AML-193 (cell line): ENCODE results near the gene OVOL1.
"Not testable (repeated sequence)": the region's sequence is repeated elsewhere in the genome, so short reads cannot be mapped to it uniquely, and the experiment has no call there.

Experiments
- DNase-seq, 2 experiments: peaks; one replicate each; lab custom pipeline; 2025; lab: John Stamatoyannopoulos, UW

Gene OVOL1

DNA sequence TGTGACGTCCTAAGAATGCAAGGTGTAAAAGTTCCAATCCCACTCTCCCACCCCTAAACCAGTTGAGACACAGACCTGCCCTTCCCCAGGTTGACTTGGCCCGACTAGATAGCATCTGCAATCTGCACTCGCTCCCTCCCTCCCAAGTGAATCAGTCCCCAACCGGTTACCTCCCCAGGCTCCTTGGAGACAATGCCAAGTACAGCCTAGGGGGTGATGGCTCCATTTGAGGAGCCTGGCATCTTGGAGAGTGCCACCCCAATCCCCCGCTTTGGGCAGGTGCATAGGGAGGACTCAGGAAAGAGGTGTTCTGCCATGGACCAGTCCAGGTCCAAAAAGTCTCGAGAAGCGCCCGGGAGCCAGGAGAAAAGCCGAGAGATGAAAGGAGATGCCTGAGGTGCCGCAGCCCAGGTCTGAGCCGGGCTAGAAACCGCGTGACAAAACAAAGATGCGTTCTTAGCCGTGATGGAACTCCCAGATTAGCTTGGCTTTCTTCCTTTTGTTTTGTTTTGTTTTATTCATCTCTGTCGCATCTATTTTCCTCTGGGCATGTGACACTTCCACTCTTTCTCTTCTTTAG lies 28.2 kb downstream of the OVOL1 start:
- DNase-seq: no peak

DNA sequence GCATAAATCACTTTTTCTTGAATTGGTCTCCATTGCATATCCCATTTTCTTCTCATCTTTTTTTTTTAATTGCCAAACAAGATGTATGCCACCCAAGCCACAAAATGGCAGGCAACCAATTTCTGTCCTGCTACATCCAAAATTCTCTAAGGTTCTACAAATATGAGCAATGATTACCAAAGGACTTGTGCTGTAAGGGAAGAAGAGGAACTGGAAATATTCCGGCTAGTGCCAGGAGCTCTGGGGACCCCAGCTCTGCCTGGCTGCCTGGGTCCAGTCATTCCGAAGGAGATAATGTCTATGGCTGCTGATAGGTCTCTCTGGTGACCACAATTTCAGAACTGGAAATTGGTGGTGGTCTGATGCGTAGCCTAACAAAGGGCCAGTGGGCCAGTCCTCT lies 29.8 kb downstream of the OVOL1 start:
- DNase-seq: no peak

DNA sequence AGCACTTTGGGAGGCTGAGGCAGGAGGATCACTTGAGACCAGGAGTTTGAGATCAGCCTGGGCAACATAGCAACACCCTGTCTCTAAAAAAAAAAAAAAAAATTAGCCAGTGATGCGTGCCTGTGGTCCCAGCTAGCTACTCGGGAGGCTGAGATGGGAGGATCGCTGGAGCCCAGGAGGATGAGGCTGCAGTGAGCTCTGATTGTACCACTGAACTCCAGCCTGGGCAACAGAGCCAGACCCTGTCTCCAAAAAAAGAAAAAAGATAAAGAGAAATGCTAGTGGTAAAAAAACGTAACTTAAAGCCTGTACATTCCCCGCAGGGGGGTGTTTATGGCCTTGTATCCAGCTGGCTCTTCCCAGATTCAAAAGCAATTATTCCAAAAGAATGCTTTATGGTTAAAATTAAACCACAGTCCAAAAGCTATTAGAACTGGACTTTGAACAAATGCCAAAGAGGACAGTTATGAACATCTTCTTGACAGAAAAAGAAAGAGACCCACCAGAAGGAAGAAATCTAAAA lies 30.5 kb downstream of the OVOL1 start:
- DNase-seq: no peak

DNA sequence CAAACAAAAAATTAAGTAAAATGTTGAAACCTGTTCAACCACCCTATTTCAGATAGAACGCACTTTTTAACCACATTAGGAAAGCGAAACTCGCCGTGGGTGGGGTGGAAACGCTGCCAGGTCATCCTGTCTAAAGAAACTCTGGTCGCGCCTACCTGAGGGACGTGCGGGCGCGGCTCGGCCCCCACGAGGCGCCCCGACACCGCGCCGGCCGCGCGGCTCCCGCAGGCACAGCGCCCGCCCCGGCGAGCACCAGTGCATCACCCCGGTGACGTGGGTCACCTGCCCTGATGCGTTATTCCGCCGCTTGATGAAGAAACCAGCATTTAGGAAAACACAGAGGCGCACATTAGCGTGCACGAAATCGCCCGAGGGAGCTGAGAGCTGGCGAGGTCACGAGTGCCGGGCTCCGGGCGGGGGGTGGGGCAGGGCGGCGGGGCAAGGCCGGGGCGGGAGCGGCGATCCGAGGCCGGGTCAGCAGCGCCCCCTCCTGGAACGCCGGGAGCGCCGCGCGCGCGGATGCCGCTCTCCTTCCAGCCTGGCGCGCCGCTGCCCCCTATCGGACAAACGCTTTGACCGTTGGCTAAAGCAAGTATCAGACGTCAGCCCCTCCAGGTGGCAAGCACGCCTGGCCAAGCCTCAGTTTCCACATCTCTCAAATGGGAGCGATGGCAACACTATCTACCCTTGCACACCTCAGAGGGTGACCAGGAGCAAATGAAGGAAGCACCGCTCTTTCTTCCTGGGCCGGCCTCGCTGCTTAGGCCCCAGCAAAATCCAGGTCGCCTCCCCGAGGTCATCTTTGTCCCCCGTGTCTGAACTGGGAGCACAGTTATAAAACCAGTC lies 31.2 kb downstream of the OVOL1 start:
- peak; percentile 75 to 82 for DNase-seq

DNA sequence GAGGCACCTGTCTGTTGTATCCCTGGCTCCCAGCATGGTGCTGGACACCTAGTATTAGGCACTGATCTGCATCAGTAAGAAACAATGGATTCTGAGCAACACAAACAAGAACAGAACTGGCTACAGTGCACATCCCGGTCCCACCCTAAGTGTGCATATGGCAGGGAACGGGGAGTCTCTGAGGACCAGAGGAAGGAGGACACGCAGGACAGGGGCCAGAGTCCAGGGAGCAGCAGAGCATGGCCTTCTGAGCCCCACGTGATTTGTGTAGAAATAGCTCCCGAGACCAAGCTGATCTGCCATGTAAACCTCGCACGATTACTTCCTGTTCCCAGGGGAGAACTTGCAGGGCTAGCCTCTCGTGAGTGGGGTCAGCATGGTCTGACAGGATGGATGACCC lies 34.2 kb downstream of the OVOL1 start:
- no peak for DNase-seq

DNA sequence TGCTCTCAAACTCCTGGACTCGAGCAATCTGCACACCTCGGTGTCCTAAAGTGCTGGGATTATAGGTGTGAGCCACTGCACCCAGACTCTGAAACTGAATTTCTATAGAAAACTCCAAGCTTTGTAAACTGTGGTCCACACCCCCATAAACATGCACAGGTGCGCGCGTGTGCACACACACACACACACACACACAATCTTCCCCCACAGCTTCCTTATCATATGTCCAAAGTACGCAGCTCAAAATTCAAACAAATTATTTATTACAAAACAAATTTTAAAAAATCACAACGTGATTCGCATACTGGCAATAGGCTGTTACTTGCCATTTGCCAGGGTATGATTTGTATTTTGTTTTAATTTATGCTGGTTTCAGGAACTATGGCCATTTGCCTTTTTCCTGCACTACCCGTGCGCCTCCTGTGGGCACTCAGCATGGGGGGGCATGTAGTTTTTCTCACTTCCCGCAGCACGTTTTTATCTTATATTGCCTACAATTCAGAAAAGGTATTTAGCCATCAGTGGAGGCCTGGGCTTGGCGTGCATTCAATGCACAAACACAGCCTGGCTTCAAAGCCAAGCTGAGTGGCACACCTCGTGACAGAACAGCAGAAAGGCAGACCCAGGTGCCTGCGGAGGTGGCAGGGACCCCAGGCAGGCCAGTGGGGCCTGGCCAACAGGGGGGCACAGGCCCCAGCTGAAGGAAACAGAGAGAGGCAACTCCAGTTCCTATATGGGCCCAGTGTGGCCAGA lies 36.1 kb downstream of the OVOL1 start:
- DNase-seq: no peak

DNA sequence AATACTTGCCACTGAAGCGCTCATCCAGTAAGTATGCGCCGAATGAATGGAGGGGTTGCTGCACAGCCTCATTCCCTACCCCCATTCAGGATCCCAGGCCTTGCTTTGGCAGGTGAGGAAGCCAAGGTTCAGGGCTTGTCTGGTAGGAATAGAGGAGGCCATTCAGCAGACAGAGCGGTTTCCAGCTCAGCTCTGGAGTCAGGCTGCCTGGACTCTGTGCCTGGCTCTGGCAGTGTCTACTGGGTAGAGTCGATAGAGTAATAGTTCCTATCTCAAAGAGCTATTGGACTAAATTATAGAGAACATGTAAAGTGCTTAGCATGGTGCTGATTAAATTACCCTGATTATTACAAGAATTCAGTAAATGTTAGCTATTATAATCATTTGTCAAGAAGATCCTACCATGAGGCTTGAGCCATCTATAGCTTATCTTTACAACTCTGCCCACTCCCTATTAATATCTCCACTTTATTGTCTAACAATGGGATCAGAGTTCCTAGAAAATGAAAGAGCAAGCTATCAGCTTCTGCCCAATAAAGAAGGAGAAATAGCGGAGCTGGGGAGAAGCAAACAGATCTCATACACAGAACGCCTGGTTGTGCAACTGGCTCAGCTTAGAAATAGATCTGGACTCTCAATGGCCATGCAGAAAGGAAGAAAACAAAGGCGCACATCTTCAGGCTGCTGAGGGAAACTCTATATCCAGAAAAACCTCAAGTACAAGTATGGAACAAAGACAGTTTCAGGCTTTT lies 40.3 kb downstream of the OVOL1 start:
- DNase-seq: no peak

DNA sequence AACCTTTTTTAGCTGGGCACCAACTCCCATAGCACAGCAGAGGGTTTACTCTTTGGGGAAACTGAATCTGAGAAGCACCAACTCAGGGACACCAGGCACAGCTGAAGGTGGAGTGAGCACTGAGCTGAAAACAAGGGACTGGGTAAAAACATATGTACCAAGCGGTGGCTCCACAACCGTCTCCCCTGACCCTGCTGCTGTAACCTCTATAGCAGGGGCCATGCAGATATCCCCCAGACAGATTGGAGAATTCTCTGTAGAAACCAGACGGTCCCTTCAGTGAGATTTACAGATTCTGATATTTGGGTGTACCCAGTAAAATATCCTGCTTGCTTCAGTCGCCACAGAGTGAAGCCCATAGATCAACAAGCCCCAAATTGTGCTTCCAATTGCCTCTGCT lies 42.6 kb downstream of the OVOL1 start:
- DNase-seq: no peak

DNA sequence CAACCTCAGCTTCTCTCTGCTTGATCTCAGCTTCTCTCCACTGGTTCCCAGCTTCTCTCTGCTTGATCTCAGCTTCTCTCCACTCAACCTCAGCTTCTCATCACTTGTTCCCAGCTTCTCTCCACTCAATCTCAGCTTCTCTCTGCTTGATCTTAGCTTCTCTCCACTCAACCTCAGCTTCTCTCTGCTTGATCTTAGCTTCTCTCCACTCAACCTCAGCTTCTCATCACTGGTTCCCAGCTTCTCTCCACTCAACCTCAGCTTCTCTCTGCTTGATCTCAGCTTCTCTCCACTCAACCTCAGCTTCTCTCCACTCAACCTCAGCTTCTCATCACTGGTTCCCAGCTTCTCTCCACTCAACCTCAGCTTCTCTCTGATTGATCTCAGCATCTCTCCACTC lies 45.4 kb downstream of the OVOL1 start:
- DNase-seq: not testable (repeated sequence)

DNA sequence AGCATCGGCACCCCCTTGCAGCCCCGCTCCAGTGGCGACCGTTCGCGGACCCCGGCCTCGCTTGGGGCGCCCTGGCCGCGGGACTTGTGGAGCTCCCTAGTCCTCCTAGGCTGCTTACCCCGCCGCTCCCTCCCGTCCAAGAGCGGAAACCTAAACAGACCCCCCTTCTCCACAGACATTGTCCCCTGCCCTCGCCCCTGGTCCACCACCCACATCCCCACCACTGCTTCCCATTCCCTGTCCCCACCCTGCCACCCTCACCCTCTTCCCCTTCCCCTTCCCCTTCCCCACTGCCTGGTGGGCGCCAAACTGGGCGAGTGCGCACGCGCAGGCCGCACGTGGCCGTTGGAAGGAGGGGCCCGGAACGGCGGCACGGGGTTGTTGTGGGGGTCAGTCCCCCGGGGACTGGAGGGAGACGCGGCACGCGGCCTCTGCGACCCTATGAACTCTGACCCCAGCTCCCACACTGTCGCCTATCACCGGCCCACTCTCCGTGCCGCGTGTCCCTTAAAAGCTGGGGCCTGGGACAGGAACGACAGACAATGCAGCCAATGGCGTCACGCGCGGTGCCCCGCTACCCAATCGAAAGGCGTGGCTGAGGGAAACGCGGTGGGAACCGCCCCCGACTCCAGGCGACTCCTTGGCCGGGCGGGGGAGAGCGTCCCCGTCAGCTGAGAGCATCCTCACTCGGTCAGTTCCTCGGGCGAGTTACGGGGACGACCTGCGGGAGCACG lies 46.6 kb downstream of the OVOL1 start, which contains the start of gene SNX32:
TSS of gene SNX32 (plus strand) at position 667 of the 734 bp plus-strand sequence. CDS start 103 bp downstream, outside the sequence.
- peak; percentile 67 to 68 for DNase-seq

DNA sequence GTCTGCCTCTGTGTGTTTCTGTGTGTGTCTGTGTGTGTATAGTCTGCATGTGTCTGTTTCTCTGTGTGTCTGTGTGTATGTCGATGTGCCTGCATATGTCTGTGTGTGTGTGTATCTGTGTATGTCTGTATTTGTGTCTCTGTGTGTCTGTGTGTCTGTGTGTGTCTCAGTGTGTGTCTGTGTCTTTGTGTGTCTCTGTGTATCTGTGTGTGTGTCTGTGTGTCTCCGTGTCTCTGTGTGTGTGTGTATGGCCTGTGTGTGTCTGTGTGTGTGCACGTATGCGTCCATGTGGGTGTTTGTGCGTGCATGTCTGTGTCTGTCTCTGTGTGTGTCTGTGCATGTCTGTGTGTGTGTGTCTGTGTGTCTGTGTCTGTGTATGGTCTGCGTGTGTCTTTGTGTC lies 47.3 kb downstream of the OVOL1 start:
- no peak for DNase-seq

DNA sequence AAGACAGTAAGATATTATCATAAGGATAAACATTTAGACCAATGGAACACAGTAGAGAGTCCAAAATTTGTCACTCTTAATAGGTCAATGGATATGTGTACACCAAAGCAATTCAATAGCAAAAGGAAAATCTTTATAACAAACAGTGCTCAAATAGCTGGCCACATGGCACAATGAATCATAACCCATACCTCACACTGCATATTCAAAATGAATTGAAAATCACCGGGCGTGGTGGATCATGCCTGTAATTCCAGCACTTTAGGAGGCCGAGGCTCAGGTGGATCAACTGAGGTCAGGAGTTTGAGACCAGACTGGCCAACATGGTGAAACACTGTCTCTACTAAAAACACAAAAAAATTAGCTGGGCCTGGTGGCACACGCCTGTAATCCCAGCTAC lies 55.3 kb downstream of the OVOL1 start:
- DNase-seq: no peak

DNA sequence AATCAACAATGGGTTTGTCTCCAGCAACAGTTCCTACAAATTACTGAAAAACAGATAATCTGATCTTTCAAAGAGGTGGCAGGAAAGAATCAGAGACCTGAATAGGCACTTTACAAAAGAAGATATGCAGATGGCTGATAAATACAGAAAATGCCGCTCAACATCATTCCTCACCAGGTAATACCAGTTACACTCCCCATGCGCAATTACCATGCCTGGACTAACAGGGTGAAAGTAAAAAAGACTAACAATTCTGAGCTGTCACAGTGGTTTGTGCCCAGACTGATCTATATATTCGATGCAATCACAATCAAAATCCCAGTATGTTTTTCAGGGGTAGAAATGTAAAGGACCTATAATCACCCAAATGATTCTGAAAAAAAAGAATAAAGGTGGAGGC lies 56.9 kb downstream of the OVOL1 start:
- DNase-seq: no peak

DNA sequence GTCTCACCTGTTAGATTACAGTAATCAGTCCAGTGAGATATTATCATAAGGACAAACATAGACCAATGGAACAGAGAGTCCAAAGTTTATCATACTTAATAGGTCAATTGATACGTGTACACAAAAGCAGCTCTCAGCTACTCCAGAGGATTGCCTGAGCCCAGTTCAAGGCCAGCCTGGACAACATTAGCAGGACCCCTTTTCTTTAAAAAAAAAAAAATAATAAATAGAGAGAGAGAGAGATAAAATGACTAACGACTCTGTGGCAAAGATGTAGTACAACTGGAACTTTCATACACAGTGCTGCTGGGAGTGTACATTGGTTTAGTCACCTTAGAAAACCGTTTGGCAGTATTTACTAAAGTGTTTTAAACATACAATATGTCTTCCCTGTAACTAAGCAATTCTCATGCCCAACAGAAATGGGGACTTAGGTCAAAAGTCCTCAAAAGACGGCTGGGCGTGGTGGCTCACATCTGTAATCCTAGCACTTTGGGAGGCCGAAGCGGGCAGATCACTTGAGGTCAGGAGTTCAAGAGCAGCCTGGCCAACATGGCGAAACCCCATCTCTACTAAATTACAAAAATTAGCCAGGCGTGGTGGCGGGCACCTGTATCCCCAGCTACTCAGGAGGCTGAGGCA lies 57.5 kb downstream of the OVOL1 start:
- DNase-seq: no peak
